IMR-90 (cell line): Measurements from ENCODE around the gene RIMS1. TPM values are rescaled to one million over a fixed set of nuclear protein-coding genes. Genes with fewer than 3 reads are reported as not detected.

ENCODE experiments used
- ATAC-seq: fragments of 200-7000 bp; cut with Tn5 transposase; 2 replicates; pipeline ENCODE4 v1.9.1; 2020; ENCODE audit warnings: low read depth, mild to moderate bottlenecking, moderate library complexity
- BruUV-seq: library from RNA; stranded (reverse); fragments of 400-500 nt; replicated peaks from 2 replicates; lab custom pipeline; 2021; lab: Mats Ljungman, UMichigan
- CTCF ChIA-PET: fragments of 300-600 bp; formaldehyde crosslinking; extraction: SDS; loops from one replicate; lab custom pipeline; 2021; ENCODE audit warnings: antibody characterized with exemption; lab: Yijun Ruan, JAX
- POLR2A ChIA-PET: fragments of 300-600 bp; sonication (Branson Sonifier 250); formaldehyde crosslinking; loops from one replicate; lab custom pipeline; 2022; ENCODE audit warnings: antibody characterized with exemption; ENCODE audit not compliant: unreplicated experiment; lab: Charles Lee
- DNase-seq: peaks from one replicate; pipeline ENCODE4 v3.0.0; 2013
- H2AFZ ChIP-seq: replicated peaks from 2 replicates; pipeline ENCODE3; 2013; ENCODE audit warnings: low read length, mild to moderate bottlenecking; ENCODE audit not compliant: poor library complexity
- H2AK5ac ChIP-seq: 2 replicates; pipeline ENCODE4 v1.6.1; 2013; ENCODE audit warnings: low read depth, low read length, inconsistent platforms
- H2AK9ac ChIP-seq: replicated peaks from 2 replicates; pipeline ENCODE3; 2013; ENCODE audit warnings: mild to moderate bottlenecking, low read depth, low read length, moderate library complexity; ENCODE audit not compliant: poor library complexity
- H2BK120ac ChIP-seq: 2 replicates; pipeline ENCODE4 v1.6.1; 2013; ENCODE audit warnings: low read depth, low read length, inconsistent platforms
- H2BK15ac ChIP-seq: 3 replicates; pipeline ENCODE4 v1.6.1; 2013; ENCODE audit warnings: low read depth, low read length, inconsistent platforms
- H2BK20ac ChIP-seq: 2 replicates; pipeline ENCODE4 v1.6.1; 2013; ENCODE audit warnings: low read depth, mild to moderate bottlenecking, inconsistent platforms, low read length, moderate library complexity
- H2BK5ac ChIP-seq: 2 replicates; pipeline ENCODE4 v1.6.1; 2013; ENCODE audit warnings: mild to moderate bottlenecking, low read depth, low read length, inconsistent platforms; ENCODE audit not compliant: poor library complexity, severe bottlenecking
- H3K14ac ChIP-seq: replicated peaks from 2 replicates; pipeline ENCODE4 v1.6.1; 2013; ENCODE audit warnings: low read depth, low read length, inconsistent platforms
- H3K18ac ChIP-seq: 2 replicates; pipeline ENCODE4 v1.6.1; 2013; ENCODE audit warnings: low read depth, low read length, control low read depth
- H3K23ac ChIP-seq: 2 replicates; pipeline ENCODE4 v1.6.1; 2013; ENCODE audit warnings: low read depth, low read length, inconsistent platforms
- H3K27ac ChIP-seq: 2 replicates; pipeline ENCODE4 v1.5.1; 2013; ENCODE audit warnings: mild to moderate bottlenecking, control low read depth, low read length; ENCODE audit not compliant: insufficient read depth
- H3K27me3 ChIP-seq: 2 replicates; pipeline ENCODE4 v1.6.1; 2013; ENCODE audit warnings: low read length; ENCODE audit not compliant: control insufficient read depth, insufficient read depth
- H3K36me3 ChIP-seq: 2 replicates; pipeline ENCODE4 v1.6.1; 2013; ENCODE audit warnings: low read length, mixed read lengths; ENCODE audit not compliant: control insufficient read depth, insufficient read depth
- H3K4ac ChIP-seq: 2 replicates; pipeline ENCODE4 v1.6.1; 2013; ENCODE audit warnings: low read depth, low read length, inconsistent platforms
- H3K4me1 ChIP-seq: 2 replicates; pipeline ENCODE4 v1.6.1; 2013; ENCODE audit warnings: low read length, mixed read lengths; ENCODE audit not compliant: control insufficient read depth, insufficient read depth
- H3K4me2 ChIP-seq: 2 replicates; pipeline ENCODE4 v1.6.1; 2013; ENCODE audit warnings: low read depth, mild to moderate bottlenecking, control low read depth, low read length, moderate library complexity
- H3K4me3 ChIP-seq: 2 replicates; pipeline ENCODE4 v1.5.1; 2013; ENCODE audit warnings: low read depth, mild to moderate bottlenecking, control low read depth, low read length, moderate library complexity; ENCODE audit not compliant: insufficient read depth
- H3K56ac ChIP-seq: 2 replicates; pipeline ENCODE4 v1.6.1; 2013; ENCODE audit warnings: low read length, inconsistent platforms; ENCODE audit not compliant: insufficient read depth; ENCODE audit errors: extremely low read depth
- H3K79me1 ChIP-seq, 2 experiments: 2 replicates each; pipeline ENCODE4 v1.6.1; 2013; ENCODE audit warnings: low read length in 2 of 2, inconsistent platforms in 1 of 2, low read depth in 1 of 2
- H3K9ac ChIP-seq: 2 replicates; pipeline ENCODE4 v1.6.1; 2013; ENCODE audit warnings: low read depth, low read length, control low read depth
- H3K9me1 ChIP-seq: 2 replicates; pipeline ENCODE4 v1.6.1; 2013; ENCODE audit warnings: low read length, inconsistent platforms; ENCODE audit not compliant: insufficient read depth
- H3K9me3 ChIP-seq: 2 replicates; pipeline ENCODE4 v1.6.1; 2013; ENCODE audit warnings: low read length; ENCODE audit not compliant: control insufficient read depth, insufficient read depth
- H4K20me1 ChIP-seq: 2 replicates; pipeline ENCODE4 v1.6.1; 2013; ENCODE audit warnings: low read length, inconsistent platforms; ENCODE audit not compliant: insufficient read depth
- H4K5ac ChIP-seq: 2 replicates; pipeline ENCODE4 v1.6.1; 2013; ENCODE audit warnings: mild to moderate bottlenecking, low read depth, low read length, control low read depth
- H4K8ac ChIP-seq, 2 experiments: 2 replicates each; pipeline ENCODE4 v1.6.1; 2013; ENCODE audit warnings: low read depth in 2 of 2, low read length in 2 of 2, control low read depth in 1 of 2, inconsistent platforms in 1 of 2
- H4K91ac ChIP-seq: 2 replicates; pipeline ENCODE4 v1.6.1; 2013; ENCODE audit warnings: low read depth, low read length, inconsistent platforms; ENCODE audit not compliant: insufficient read depth
- CHD1 ChIP-seq: IDR thresholded peaks from 2 replicates; pipeline ENCODE4 v1.6.1; 2012; ENCODE audit warnings: low read depth, low read length, improper control_type of control experiment
- MAFK ChIP-seq: IDR thresholded peaks from 2 replicates; pipeline ENCODE4 v1.6.1; 2012; ENCODE audit warnings: low read depth, low read length, improper control_type of control experiment
- WGBS, 2 experiments: methylation state at CpG; one replicate each; pipeline versions ENCODE4 v1.1.5 to v1.1.7; 2013; ENCODE audit warnings: missing lambda C conversion rate in 2 of 2; ENCODE audit not compliant: insufficient read length in 1 of 2; ENCODE audit errors: extremely low coverage in 2 of 2; 5-methylcytosine and 5-hydroxymethylcytosine counted together
- dilution Hi-C: fragments of 300-500 bp; cut with HindIII; formaldehyde crosslinking; loops from one replicate; pipeline ENCODE4 v1.14.3; 2018; ENCODE audit warnings: low sequenced_read_pairs; ENCODE audit not compliant: unreplicated experiment
- in situ Hi-C: fragments of 300-500 bp; cut with MboI; formaldehyde crosslinking; loops from 3 replicates; pipeline ENCODE4 v1.14.3; 2019; ENCODE audit warnings: low sequenced_read_pairs, inconsistent platforms, mixed read lengths
- intact Hi-C: fragments of 100-400 bp; cut with micrococcal nuclease; formaldehyde crosslinking; loops from 2 replicates; pipeline ENCODE4 v1.10.0; 2022
- polyA plus RNA-seq, 3 experiments: library from polyadenylated mRNA; depleted of rRNA; stranded (reverse); fragments of >200 nt; gene quantifications; 2 replicates each; pipeline ENCODE4 v1.2.3, GENCODE V29; 2012; ENCODE audit warnings: low replicate concordance in 1 of 3
- total RNA-seq: library from RNA; depleted of rRNA; stranded (reverse); fragments of >200 nt; gene quantifications from 2 replicates; pipeline ENCODE4 v1.2.3, GENCODE V29; 2012

RIMS1 gene
- total and polyA plus RNA-seq, 2 of the 4 experiments (the other 2 are of a cell fraction), result 0.44 to 3.8 TPM

DNA sequence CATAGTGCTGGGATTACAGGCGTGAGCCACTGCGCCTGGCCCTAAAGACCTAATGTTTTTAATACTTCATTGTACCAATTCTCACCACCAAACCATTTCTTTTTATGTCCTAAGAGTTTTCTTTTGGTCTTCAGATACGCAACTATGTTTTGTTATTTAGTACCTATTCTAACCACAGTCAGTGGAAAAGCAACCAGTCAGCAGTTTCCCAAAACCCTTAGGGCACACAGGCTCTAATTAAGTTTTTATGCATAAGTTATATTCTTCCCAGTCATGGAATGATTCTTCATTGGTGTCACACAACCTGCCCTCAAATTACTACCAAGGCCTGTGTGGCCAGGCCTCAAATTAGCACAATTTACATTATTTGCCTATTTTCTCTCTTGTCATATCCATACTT lies 487.8 kb downstream of the RIMS1 start:
- POLR2A ChIA-PET, result no interaction called here
- H2AFZ ChIP-seq, result no peak overlapping the region
- H3K56ac ChIP-seq, result no peak overlapping the region
- BruUV-seq, result no TSS peak
- H4K91ac ChIP-seq, result no peak overlapping the region
- H4K20me1 ChIP-seq, result no peaks in the 10 kb centered on the region
- no peak overlapping the region for H4K5ac ChIP-seq
- no peak overlapping the region for H2BK15ac ChIP-seq
- no peaks in the 10 kb centered on the region for H3K27me3 ChIP-seq
- peaks cover 3% of the 10 kb centered on the region; the same call in 1 of the 2 replicates for H3K4me1 ChIP-seq
- H3K36me3 ChIP-seq, result no peaks in the 10 kb centered on the region
- H3K14ac ChIP-seq, result no peak overlapping the region
- ATAC-seq, result no peak
- no peak overlapping the region for H3K18ac ChIP-seq
- H3K27ac ChIP-seq, result no peak overlapping the region
- in situ Hi-C loops (no loop called here), dilution Hi-C loops (no loop called here), intact Hi-C loops (no loop called here)
- no peak overlapping the region for H3K4me2 ChIP-seq
- H3K79me1 ChIP-seq, result no peaks in the 10 kb centered on the region
- no CpG with 5 or more reads among the region's 3 CpGs for WGBS, 2 experiments
- H2AK5ac ChIP-seq, result no peak overlapping the region
- no peaks in the 10 kb centered on the region for H3K9me3 ChIP-seq
- H3K9ac ChIP-seq, result no peak overlapping the region
- DNase-seq, result no peak
- H2AK9ac ChIP-seq, result no peak overlapping the region
- peaks cover 3% of the 10 kb centered on the region; the same call in 1 of the 2 replicates for H3K9me1 ChIP-seq
- no peak overlapping the region for H3K4ac ChIP-seq
- H4K8ac ChIP-seq, result no peak overlapping the region
- CTCF ChIA-PET, result no interaction called here
- no peak overlapping the region for H2BK120ac ChIP-seq
- no peak overlapping the region for H2BK5ac ChIP-seq
- H2BK20ac ChIP-seq, result no peak overlapping the region
- H3K4me3 ChIP-seq, result no peak overlapping the region
- H3K23ac ChIP-seq, result no peak overlapping the region
- TF ChIP-seq CHD1 (no peak), MAFK (peak; percentile 78)
